Measurements from ENCODE around the gene KCTD13.
"Not testable (repeated sequence)": the region's sequence is repeated elsewhere in the genome, so short reads cannot be mapped to it uniquely, and the experiment has no call there.

The KCTD13 gene

GRCh38 chr16:29877266-29877961 lies 48.6 kb downstream of the KCTD13 start:
- DNase-seq = no peak

- DNase-seq = no peak
These were observed 49.3 kb downstream of the KCTD13 start for GRCh38 chr16:29876594-29877249.

- no peak for DNase-seq
These were observed 49.8 kb downstream of the KCTD13 start for GRCh38 chr16:29876217-29876593.

GRCh38 chr16:29875206-29875605 lies 50.8 kb downstream of the KCTD13 start:
- no peak for DNase-seq

GRCh38 chr16:29873319-29873718 lies 52.7 kb downstream of the KCTD13 start:
- no peak for DNase-seq

- no peak for DNase-seq
These were observed 54.0 kb downstream of the KCTD13 start for GRCh38 chr16:29871822-29872546.

DNA sequence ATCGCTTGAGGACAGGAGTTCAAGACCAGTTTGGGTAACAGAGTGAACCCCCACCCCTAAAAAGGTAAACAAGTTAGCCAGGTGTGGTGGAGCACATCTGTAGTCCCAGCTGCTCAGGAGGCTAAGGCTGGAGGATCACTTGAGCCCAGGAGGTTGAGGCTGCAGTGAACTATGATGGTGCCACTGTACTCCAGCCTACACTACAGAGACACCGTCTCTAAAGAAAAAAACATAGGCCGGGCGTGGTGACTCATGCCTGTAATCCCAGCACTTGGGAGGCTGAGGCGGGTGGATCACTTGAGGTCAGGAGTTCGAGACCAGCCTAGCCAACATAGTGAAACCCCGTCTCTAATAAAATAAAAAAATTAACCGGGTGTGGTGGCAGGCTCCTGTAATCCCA lies 57.0 kb downstream of the KCTD13 start:
- DNase-seq = not testable (repeated sequence)

DNA sequence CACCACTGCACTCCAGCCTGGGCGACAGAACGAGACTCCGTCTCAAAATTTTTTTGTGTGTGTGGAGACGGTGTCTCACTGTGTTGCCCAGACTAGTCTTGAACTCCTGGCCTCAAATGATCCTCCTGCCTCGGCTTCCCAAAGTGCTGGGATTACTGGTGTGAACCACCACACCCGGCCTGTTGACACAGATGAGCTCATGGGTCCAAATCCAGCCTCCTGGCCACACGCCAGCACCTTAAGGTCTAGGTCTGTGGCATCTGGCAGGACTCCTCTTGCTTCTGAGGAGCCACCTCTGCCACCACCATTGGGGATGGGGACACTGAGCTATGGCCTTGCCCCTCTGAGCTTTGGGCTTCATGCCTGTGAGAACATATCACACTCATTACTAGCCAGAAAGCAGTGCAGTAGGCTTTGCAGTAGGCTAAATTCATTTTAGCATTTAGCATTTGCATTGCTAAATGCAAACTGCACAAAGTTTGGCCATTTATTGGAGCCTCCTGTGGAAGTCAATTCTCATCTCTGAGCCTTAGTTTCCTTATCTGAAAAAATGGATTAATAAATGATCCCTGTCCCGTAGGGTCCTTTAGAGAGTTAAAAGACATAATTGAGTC lies 57.5 kb downstream of the KCTD13 start:
- DNase-seq = no peak

- DNase-seq = no peak
These were observed 61.8 kb downstream of the KCTD13 start for GRCh38 chr16:29864205-29864604.

DNA sequence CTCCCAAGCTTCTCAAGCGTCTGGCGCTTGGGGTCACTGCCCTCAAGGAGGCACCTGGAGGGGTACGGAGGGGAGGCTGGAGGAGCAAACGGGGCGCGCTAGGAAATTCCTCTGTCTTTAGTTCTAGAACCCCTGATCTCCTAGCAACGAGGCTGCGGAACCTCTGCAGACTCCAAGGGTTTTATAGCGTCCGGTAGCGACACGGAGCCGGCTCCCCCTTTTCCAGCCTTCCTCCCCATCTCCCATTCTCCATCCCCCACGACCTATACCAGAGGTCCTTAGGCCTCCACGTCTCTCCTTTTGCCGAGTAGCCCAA lies 62.4 kb downstream of the KCTD13 start:
- DNase-seq = no peak

GRCh38 chr16:29862884-29863668 lies 63.0 kb downstream of the KCTD13 start, which contains the start of gene CDIPT:
CDIPT (minus strand) TSS chr16:29863226; CDS start chr16:29862857, 369 bp downstream.
- DNase-seq = peak; percentile 94

DNA sequence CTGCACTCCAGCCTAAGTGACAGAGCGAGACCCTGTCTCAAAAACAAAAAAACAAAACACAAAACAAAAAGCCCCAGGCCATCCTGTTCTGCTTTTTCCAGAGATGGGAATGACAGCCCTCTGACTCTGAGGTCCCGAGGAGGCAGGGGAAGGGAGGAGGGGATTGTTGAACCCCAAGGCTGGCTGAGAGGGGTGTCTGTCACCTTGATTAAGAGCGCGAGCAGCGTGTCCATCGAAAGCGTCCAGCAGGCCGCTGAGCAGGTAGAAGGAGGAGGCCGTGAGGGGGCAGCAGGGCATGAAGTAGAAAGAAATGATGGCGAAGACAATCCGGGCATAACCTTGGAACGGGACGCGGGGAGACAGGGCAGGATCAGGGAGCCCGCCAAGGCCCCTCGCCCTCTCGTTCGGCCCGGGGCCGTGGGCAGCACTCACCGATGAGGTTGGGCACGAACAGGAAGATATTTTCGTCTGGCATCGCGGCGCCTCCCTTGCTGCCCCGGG lies 63.6 kb downstream of the KCTD13 start:
- DNase-seq = no peak

DNA sequence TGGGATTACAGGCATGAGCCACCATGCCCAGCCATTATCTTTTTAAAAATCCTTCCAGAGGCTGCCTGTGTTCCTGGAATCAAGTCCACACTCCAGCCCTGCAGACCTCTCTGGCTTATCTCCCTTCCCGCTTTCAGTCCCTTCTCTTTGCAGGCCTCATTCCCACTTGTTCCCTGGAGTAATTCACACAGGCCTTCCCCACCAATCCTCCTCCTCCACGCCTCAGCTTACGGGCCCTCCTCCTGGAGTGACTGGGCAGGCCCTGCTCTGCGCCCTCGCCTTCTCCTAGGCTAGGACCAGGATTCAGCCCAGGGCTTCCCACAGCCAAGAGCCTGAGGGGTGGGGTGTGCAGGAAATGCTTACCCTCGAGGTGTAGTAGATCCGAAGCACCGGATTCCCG lies 65.8 kb downstream of the KCTD13 start:
- DNase-seq = no peak

- no peak for DNase-seq
These were observed 67.1 kb downstream of the KCTD13 start for GRCh38 chr16:29858974-29859373.

GRCh38 chr16:29858149-29858849 lies 67.7 kb downstream of the KCTD13 start:
- no peak for DNase-seq

DNA sequence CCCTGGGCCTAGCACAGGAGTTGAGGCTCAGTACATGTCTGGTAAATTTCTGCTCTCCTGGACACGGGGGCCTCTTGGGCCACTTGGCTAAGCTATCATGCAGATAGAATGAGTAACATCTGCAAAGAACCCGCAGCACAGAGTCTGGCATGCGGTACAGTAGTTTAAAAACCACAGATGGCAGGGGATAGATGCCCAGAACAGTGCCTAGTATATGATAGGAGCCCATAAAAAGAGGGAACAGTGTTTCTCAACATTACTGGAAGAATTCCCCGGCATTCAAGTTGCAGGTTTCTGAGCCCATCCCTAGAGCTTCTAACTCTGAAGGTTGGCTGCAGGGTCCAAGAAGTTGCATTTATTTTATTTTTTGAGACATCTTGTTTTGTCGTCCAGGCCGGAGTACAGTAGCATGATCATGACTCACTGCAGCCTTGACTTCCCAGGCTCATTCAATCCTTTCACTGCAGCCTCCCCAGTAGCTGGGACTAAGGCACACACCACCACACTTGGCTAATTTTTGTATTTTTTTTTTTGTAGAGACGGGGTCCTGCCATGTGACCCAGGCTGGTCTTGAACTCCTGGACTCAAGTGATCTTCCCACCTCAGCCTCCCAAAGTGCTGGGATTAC lies 68.8 kb downstream of the KCTD13 start:
- no peak for DNase-seq

All from NCI-H774 (cell line).